Body of pancreas (tissue), 4 donors: ENCODE measurements around the gene UBE2N.

ENCODE experiments used
- CTCF ChIP-seq, 7 experiments: fragments of 450-650 bp in 4 of 7; fragments of 200-600 bp in 3 of 7; sonication (generic) in 3 of 7; IDR thresholded peaks; one replicate each; pipeline ENCODE4 v1.5.1; 2016 to 2019; ENCODE audit warnings: antibody characterized with exemption in 7 of 7
- POLR2A ChIP-seq, 3 donors: fragments of 450-650 bp; IDR thresholded peaks; one replicate each; pipeline ENCODE4 v1.6.1; 2016; ENCODE audit warnings: antibody characterized with exemption in 3 of 3, mild to moderate bottlenecking in 2 of 3

DNA sequence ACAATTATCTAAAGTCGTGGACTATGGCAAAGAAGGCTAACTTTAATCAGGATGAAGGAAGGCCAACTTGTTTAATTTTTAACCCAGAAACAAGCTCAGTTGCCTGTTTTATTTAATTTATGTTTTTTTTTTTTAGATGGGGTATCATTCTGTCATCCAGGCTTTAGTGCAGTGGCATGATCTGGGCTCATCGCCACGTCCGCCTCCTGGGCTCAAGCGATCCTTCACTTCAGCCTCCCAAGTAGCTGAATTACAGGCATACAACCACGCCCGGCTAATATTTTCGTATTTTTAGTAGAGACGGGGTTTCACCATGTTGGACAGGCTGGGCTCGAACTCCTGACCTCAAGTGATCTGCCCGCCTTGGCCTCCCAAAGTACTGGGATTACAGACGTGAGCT is 44.3 kb downstream of the UBE2N start:
- TF ChIP-seq CTCF (IDR thresholded peaks at IDR 0.05) (no peak), POLR2A (IDR thresholded peaks at IDR 0.05) (no peak)
